K562 (cell line): ENCODE data around the gene PCDH9. TPM values are rescaled to one million over a fixed set of nuclear protein-coding genes. Genes with fewer than 3 reads are reported as not detected.

Experiments used
- ATAC-seq: fragments of 200-7000 bp; cut with Tn5 transposase; 3 replicates; pipeline ENCODE4 v1.9.1; 2020; ENCODE audit warnings: moderate library complexity
- BruUV-seq: library from RNA; stranded (reverse); fragments of 400-500 nt; replicated peaks from 2 replicates; lab custom pipeline; 2021; lab: Mats Ljungman, UMichigan
- CTCF ChIA-PET: fragments of 300-600 bp; formaldehyde crosslinking; extraction: SDS; loops from one replicate; lab custom pipeline; 2021; ENCODE audit warnings: low intra/inter-chr PET ratio; lab: Yijun Ruan, JAX
- POLR2A ChIA-PET: fragments of 300-600, 350-650 bp; sonication (Branson Sonifier 250); formaldehyde crosslinking; extraction: SDS; loops from one replicate; lab custom pipeline; 2021; ENCODE audit warnings: antibody characterized with exemption, inconsistent platforms; lab: Yijun Ruan, JAX
- DNase-seq, 4 experiments: peaks; one replicate each; pipeline versions ENCODE4 v3.0.0 to v3.0.0-alpha.2; 2011 to 2018; ENCODE audit warnings: low spot score in 3 of 4, mixed read lengths in 3 of 4; ENCODE audit errors: extremely low read depth in 1 of 4
- FAIRE-seq: peaks from 2 replicates; lab custom pipeline; 2011; peaks lifted over from hg19 to GRCh38; lab: Jason Lieb, UNC
- H2AFZ ChIP-seq: 2 replicates; pipeline ENCODE4 v1.6.0; 2011; ENCODE audit warnings: low read depth, low read length, control low read depth, inconsistent platforms
- H3K27ac ChIP-seq: fragments of 200-600 bp; 3 replicates; pipeline ENCODE4 v1.8.0; 2011; ENCODE audit warnings: low read depth, mild to moderate bottlenecking, control low read depth, inconsistent platforms, low read length, moderate library complexity, mixed read lengths; ENCODE audit errors: extremely low read depth
- H3K27me3 ChIP-seq, 2 experiments: fragments of 300-600 bp in 1 of 2; 2 replicates in 1 of 2; 3 replicates in 1 of 2; pipeline versions ENCODE4 v1.6.0 to v1.8.0; 2011; ENCODE audit warnings: inconsistent platforms in 2 of 2, low read length in 2 of 2, mild to moderate bottlenecking in 1 of 2, mixed read lengths in 1 of 2, moderate library complexity in 1 of 2; ENCODE audit not compliant: control insufficient read depth in 2 of 2, insufficient read depth in 2 of 2
- H3K36me3 ChIP-seq: fragments of 300-600 bp; 3 replicates; pipeline ENCODE4 v1.8.0; 2011; ENCODE audit warnings: mild to moderate bottlenecking, low read length, inconsistent platforms; ENCODE audit not compliant: control insufficient read depth, insufficient read depth
- H3K4me1 ChIP-seq, 2 experiments: fragments of 200-600 bp in 1 of 2; replicated peaks in 1 of 2; 2 replicates in 1 of 2; 3 replicates in 1 of 2; pipeline versions ENCODE4 v1.5.1 to v1.8.0; 2011; ENCODE audit warnings: inconsistent platforms in 2 of 2, low read length in 2 of 2, mild to moderate bottlenecking in 1 of 2, mixed read lengths in 1 of 2, moderate library complexity in 1 of 2; ENCODE audit not compliant: control insufficient read depth in 2 of 2, insufficient read depth in 2 of 2
- H3K4me2 ChIP-seq: 2 replicates; pipeline ENCODE4 v1.6.1; 2011; ENCODE audit warnings: low read length, control low read depth, inconsistent platforms, mixed read lengths; ENCODE audit not compliant: insufficient read depth
- H3K4me3 ChIP-seq: fragments of 200-600 bp; sonication (generic), shearing (Covaris generic); 2 replicates; pipeline ENCODE4 v1.5.1; 2016; ENCODE audit warnings: control low read depth, inconsistent platforms
- H3K79me2 ChIP-seq: fragments of 200-600 bp; 3 replicates; pipeline ENCODE4 v1.8.0; 2011; ENCODE audit warnings: low read length, inconsistent platforms; ENCODE audit not compliant: control insufficient read depth, insufficient read depth
- H3K9ac ChIP-seq, 2 experiments: 2 replicates each; pipeline versions ENCODE4 v1.6.0 to v1.6.1; 2011; ENCODE audit warnings: low read depth in 2 of 2, low read length in 2 of 2, control low read depth in 1 of 2, inconsistent platforms in 1 of 2, mild to moderate bottlenecking in 1 of 2, mixed read lengths in 1 of 2; ENCODE audit not compliant: insufficient read depth in 1 of 2
- H3K9me1 ChIP-seq: one replicate; pipeline ENCODE4 v1.6.0; 2011; ENCODE audit warnings: inconsistent platforms, mild to moderate bottlenecking, low read length, moderate library complexity; ENCODE audit not compliant: control insufficient read depth, insufficient read depth
- H3K9me3 ChIP-seq: replicated peaks from 2 replicates; pipeline ENCODE4 v1.5.1; 2011; ENCODE audit warnings: low read depth, low read length, inconsistent platforms; ENCODE audit not compliant: control insufficient read depth, insufficient read depth
- H4K20me1 ChIP-seq: replicated peaks from 2 replicates; pipeline ENCODE4 v1.6.1; 2011; ENCODE audit warnings: low read length, inconsistent platforms, mixed read lengths; ENCODE audit not compliant: control insufficient read depth, insufficient read depth
- CBX3 ChIP-seq, 2 experiments: IDR thresholded peaks; 1 replicate in 1 of 2; 2 replicates in 1 of 2; pipeline ENCODE4 v1.6.1; 2012; ENCODE audit warnings: inconsistent platforms in 2 of 2, low read length in 2 of 2, borderline replicate concordance in 1 of 2, control low read depth in 1 of 2
- CHD1 ChIP-seq: fragments of 200-600 bp; sonication (generic); IDR thresholded peaks from one replicate; pipeline ENCODE4 v1.6.1; 2012; ENCODE audit warnings: mild to moderate bottlenecking, moderate library complexity, low read length, inconsistent platforms
- CREBBP ChIP-seq: IDR thresholded peaks from one replicate; pipeline ENCODE4 v1.6.1; 2012; ENCODE audit warnings: low read depth, mild to moderate bottlenecking, control low read depth, inconsistent platforms, low read length
- CTCFL ChIP-seq: IDR thresholded peaks from 2 replicates; pipeline ENCODE4 v1.6.1; 2011; ENCODE audit warnings: borderline replicate concordance, low read depth, mild to moderate bottlenecking, moderate library complexity, low read length; ENCODE audit not compliant: insufficient read depth, poor library complexity, severe bottlenecking
- GTF2E2 ChIP-seq: fragments of 200-800 bp; sonication (Bioruptor generic); IDR thresholded peaks from 2 replicates; pipeline ENCODE4 v1.6.1; 2016; ENCODE audit warnings: missing genetic modification characterization, missing compliant biosample characterization
- MCM5 ChIP-seq: fragments of 450-650 bp; IDR thresholded peaks from 2 replicates; pipeline ENCODE4 v1.6.1; 2016; ENCODE audit warnings: low read depth
- PRDM10 ChIP-seq: fragments of 450-650 bp; IDR thresholded peaks from 2 replicates; pipeline ENCODE4 v1.6.1; 2018; ENCODE audit not compliant: partially characterized antibody
- RBM15 ChIP-seq: fragments of 200-400 bp; formaldehyde crosslinking; IDR thresholded peaks from 2 replicates; pipeline ENCODE4 v1.6.1; 2018; ENCODE audit warnings: mild to moderate bottlenecking, low read length, moderate library complexity; ENCODE audit not compliant: insufficient read depth
- ZNF354B ChIP-seq: fragments of 250-450 bp; sonication (Bioruptor Pico); IDR thresholded peaks from 2 replicates; pipeline ENCODE4 v1.4.0; 2020
- ZSCAN29 ChIP-seq: fragments of 450-650 bp; IDR thresholded peaks from 2 replicates; pipeline ENCODE4 v1.6.1; 2017
- WGBS: fragments of 100-300 bp; shearing (Covaris generic); methylation state at CpG from one replicate; pipeline ENCODE4 v1.1.6; 2016; ENCODE audit warnings: low coverage, mixed read lengths; ENCODE audit not compliant: insufficient coverage; ENCODE audit errors: missing lambda C conversion rate; 5-methylcytosine and 5-hydroxymethylcytosine counted together
- in situ Hi-C: fragments of 300-500 bp; cut with MboI; formaldehyde crosslinking; loops from 4 replicates; pipeline ENCODE4 v1.15.0; 2018; ENCODE audit warnings: inconsistent platforms, mixed read lengths
- intact Hi-C: fragments of 100-400 bp; cut with micrococcal nuclease; formaldehyde crosslinking; loops from 2 replicates; pipeline ENCODE4 v1.14.2; 2022
- polyA plus RNA-seq, 8 experiments: library from polyadenylated mRNA; depleted of rRNA in 4 of 8; stranded (reverse) in 5 of 8; unstranded in 3 of 8; fragments of >200 nt; fragmentation: Nextera tagmentation in 2 of 8; fragmentation: Illumina TruSeq in 1 of 8; extraction: Ambion mirVana in 2 of 8; extraction: Trizol in 1 of 8; gene quantifications; 2 replicates each; pipeline versions ENCODE4 v1.2.1 to v1.2.3, GENCODE V29; 2011 to 2014; ENCODE audit warnings: inconsistent platforms in 1 of 8, missing spikeins in 1 of 8
- total RNA-seq, 7 experiments: library from RNA; depleted of rRNA in 6 of 7; stranded (reverse); fragments of >200 nt in 6 of 7; fragmentation: Illumina TruSeq in 2 of 7; extraction: Trizol in 2 of 7; gene quantifications; 2 replicates each; pipeline versions ENCODE4 v1.2.1 to v1.2.3, GENCODE V29; 2011 to 2021; ENCODE audit warnings: low replicate concordance in 1 of 7

Gene PCDH9
- total and polyA plus RNA-seq, 9 of the 15 experiments (the other 6 are each of a cell fraction or from before 2014, with no cell fraction given), result 1.1 to 6.7 (median 4.9) TPM

GRCh38 chr13:66348745-66349690, 881.1 kb downstream of the PCDH9 start:
- 27% methylated on average over 5 of the region's 5 CpGs for WGBS
- Histone ChIP-seq H2AFZ (no peak overlapping the region), H3K27me3 (no peaks in the 10 kb centered on the region), H3K9ac (no peak overlapping the region), H3K9me1 (no peaks in the 10 kb centered on the region), H3K4me1 (no peaks in the 10 kb centered on the region; a peak in 1 of 5 replicates), H3K4me3 (no peak overlapping the region), H3K79me2 (no peaks in the 10 kb centered on the region), H3K9me3 (no peaks in the 10 kb centered on the region), H3K4me2 (no peak overlapping the region), H4K20me1 (no peaks in the 10 kb centered on the region), H3K27ac (no peak overlapping the region), H3K36me3 (no peaks in the 10 kb centered on the region)
- intact Hi-C loops (no loop called here), in situ Hi-C loops (no loop called here)
- no TSS peak for BruUV-seq
- TF ChIP-seq PRDM10 (no peak), CBX3 (IDR thresholded peaks at IDR 0.05; ENCODE audit: borderline replicate concordance in 1 of 2, low read length in 2 of 2) (no peak), CREBBP (no peak), MCM5 (no peak), CTCFL (no peak), CHD1 (no peak), RBM15 (no peak), ZSCAN29 (no peak), ZNF354B (CRISPR knock-in tag) (no peak), GTF2E2 (no peak)
- POLR2A ChIA-PET, result interaction anchor here (0.8 kb wide), 1 partner anchor 11 kb away, joined by 3 read pairs; no protein-coding TSS in a partner anchor
- no peak for FAIRE-seq
- DNase-seq, result no peak
- no peak for ATAC-seq
- CTCF ChIA-PET, result no interaction called here
